Osteoblast (primary cell): Measurements from ENCODE around the gene PTH2. TPM values are rescaled to one million over a fixed set of nuclear protein-coding genes. Genes with fewer than 3 reads are reported as not detected.

Experiments
- DNase-seq: peaks from one replicate; pipeline ENCODE4 v3.0.0; 2011; ENCODE audit warnings: low spot score, mixed read lengths; ENCODE audit not compliant: insufficient read length; ENCODE audit errors: missing footprints
- H2AFZ ChIP-seq: 2 replicates; pipeline ENCODE4 v1.6.0; 2011; ENCODE audit warnings: mild to moderate bottlenecking, low read length
- H3K27ac ChIP-seq: 2 replicates; pipeline ENCODE4 v1.5.1; 2011; ENCODE audit warnings: mild to moderate bottlenecking, low read depth, low read length, moderate library complexity
- H3K27me3 ChIP-seq: 2 replicates; pipeline ENCODE4 v1.6.0; 2012; ENCODE audit warnings: mild to moderate bottlenecking, control low read depth, inconsistent platforms, low read length, moderate library complexity; ENCODE audit not compliant: insufficient read depth
- H3K36me3 ChIP-seq: 2 replicates; pipeline ENCODE4 v1.5.1; 2011; ENCODE audit warnings: mild to moderate bottlenecking, low read length, control low read depth, moderate library complexity; ENCODE audit not compliant: insufficient read depth
- H3K4me1 ChIP-seq: 2 replicates; pipeline ENCODE4 v1.5.1; 2011; ENCODE audit warnings: mild to moderate bottlenecking, low read length, control low read depth, moderate library complexity; ENCODE audit not compliant: insufficient read depth
- H3K4me2 ChIP-seq: 2 replicates; pipeline ENCODE4 v1.6.0; 2011; ENCODE audit warnings: mild to moderate bottlenecking, low read length; ENCODE audit not compliant: insufficient read depth
- H3K4me3 ChIP-seq: fragments of 200-600 bp; sonication (generic); 3 replicates; pipeline ENCODE4 v1.5.1; 2012; ENCODE audit warnings: mild to moderate bottlenecking, low read length, inconsistent platforms; ENCODE audit not compliant: insufficient read depth
- H3K79me2 ChIP-seq: 2 replicates; pipeline ENCODE4 v1.6.0; 2012; ENCODE audit warnings: mild to moderate bottlenecking, low read length, control low read depth, inconsistent platforms; ENCODE audit not compliant: insufficient read depth
- H3K9me3 ChIP-seq: 2 replicates; pipeline ENCODE4 v1.5.1; 2011; ENCODE audit warnings: low read depth, low read length, control low read depth
- H4K20me1 ChIP-seq: 2 replicates; pipeline ENCODE4 v1.6.0; 2012; ENCODE audit warnings: mild to moderate bottlenecking, low read length, control low read depth; ENCODE audit not compliant: insufficient read depth
- total RNA-seq: library from RNA; depleted of rRNA; stranded (reverse); fragments of >200 nt; gene quantifications from 2 replicates; pipeline ENCODE4 v1.2.3, GENCODE V29; 2012
- TF ChIP-seq, protein P1 (sequence below): IDR thresholded peaks from 2 replicates; pipeline ENCODE4 v1.5.1; 2011; ENCODE audit warnings: mild to moderate bottlenecking, low read depth, low read length, moderate library complexity; ENCODE audit errors: extremely low read depth

PTH2 gene
- total RNA-seq, 1 donor = not detected

DNA sequence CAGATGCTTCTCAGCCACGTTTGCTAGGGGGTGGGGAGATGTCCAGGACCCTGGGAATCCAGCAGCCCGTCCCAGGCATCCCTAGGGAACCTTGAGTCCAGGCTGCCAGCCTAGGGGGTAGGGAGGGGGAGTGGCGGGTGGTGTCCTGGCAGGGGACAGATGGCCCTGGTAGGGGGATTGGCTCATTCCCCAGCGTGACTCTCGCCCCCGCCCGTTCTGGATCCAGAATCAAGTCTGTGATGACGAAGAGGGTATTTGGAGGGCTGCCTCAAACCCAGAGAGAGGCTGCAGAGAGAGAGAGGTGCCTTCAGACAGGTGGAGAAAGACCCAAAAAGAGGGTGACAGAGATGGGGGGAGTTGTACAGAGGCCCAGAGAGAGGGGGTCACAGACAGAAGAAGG lies 14.0 kb upstream of the PTH2 start:
- no peaks in the 10 kb centered on the region for H4K20me1 ChIP-seq
- H2AFZ ChIP-seq = no peak overlapping the region
- H3K27me3 ChIP-seq = peaks cover 74% of the 10 kb centered on the region
- H3K9me3 ChIP-seq = no peaks in the 10 kb centered on the region
- peaks cover 8% of the 10 kb centered on the region for H3K4me1 ChIP-seq
- DNase-seq = peak; percentile 83
- H3K36me3 ChIP-seq = no peaks in the 10 kb centered on the region
- H3K4me2 ChIP-seq = no peak overlapping the region
- no peak overlapping the region for H3K27ac ChIP-seq
- TF ChIP-seq, protein P1, sequence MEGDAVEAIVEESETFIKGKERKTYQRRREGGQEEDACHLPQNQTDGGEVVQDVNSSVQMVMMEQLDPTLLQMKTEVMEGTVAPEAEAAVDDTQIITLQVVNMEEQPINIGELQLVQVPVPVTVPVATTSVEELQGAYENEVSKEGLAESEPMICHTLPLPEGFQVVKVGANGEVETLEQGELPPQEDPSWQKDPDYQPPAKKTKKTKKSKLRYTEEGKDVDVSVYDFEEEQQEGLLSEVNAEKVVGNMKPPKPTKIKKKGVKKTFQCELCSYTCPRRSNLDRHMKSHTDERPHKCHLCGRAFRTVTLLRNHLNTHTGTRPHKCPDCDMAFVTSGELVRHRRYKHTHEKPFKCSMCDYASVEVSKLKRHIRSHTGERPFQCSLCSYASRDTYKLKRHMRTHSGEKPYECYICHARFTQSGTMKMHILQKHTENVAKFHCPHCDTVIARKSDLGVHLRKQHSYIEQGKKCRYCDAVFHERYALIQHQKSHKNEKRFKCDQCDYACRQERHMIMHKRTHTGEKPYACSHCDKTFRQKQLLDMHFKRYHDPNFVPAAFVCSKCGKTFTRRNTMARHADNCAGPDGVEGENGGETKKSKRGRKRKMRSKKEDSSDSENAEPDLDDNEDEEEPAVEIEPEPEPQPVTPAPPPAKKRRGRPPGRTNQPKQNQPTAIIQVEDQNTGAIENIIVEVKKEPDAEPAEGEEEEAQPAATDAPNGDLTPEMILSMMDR = no peak
- H3K79me2 ChIP-seq = no peaks in the 10 kb centered on the region
- no peak overlapping the region for H3K4me3 ChIP-seq

DNA sequence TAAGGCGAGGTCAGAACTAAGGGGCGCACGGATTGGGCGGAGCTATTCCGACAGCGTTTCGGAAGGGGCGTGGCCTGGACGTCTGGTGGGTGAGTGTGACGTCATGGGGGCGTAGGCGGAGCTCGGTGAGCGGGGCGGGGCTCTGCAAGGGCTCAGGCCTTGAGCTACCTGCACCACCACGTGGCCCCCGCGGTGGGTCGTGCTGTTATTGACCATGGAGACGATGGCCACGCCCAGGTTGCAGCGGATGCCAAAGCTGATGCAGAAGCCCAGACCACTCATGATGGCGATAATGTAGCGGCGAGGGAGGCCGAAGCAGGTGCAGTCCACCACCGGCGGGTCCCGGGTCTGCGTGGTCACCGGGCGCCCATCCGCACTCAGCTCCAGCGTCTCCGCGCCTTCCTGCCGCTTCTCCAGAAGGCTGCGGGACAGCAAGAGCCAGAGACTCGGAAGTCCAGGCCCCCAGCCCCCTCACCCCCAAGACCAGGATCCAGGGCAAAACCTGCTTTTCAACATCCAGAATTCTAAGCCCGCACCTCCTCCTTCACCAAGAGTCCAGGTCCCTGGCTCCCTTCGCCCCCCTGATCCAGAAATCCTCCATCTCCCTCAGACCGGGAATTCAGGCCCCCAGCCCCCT lies 13.3 kb upstream of the PTH2 start:
- Histone ChIP-seq H3K79me2 (no peaks in the 10 kb centered on the region), H4K20me1 (no peaks in the 10 kb centered on the region), H2AFZ (no peak overlapping the region), H3K27me3 (peaks cover 74% of the 10 kb centered on the region), H3K4me3 (no peak overlapping the region), H3K36me3 (no peaks in the 10 kb centered on the region), H3K4me1 (peaks cover 3% of the 10 kb centered on the region), H3K27ac (no peak overlapping the region), H3K9me3 (no peaks in the 10 kb centered on the region), H3K4me2 (no peak overlapping the region)
- peak; percentile 69 for DNase-seq
- TF ChIP-seq, protein P1 = no peak

DNA sequence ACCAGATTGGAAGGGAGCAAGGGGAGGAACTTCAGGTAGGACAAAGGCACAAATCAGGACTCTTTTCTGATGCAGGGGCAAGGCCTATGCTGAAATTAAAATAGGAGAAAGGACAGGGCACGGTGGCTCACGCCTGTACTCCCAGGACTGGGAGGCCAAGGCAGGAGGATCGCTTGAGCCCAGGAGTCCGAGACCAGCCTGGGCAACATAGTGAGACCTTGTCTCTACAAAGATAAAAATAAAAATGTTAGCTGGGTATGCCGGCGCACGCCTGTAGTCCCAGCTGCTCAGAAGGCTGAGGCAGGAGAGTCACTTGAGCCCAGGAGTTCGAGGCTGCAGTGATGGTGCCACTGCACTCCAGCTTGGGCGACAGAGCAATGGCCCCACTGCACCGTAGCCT lies 12.4 kb upstream of the PTH2 start:
- TF ChIP-seq, protein P1 = no peak
- peaks cover 74% of the 10 kb centered on the region for H3K27me3 ChIP-seq
- no peak for DNase-seq

DNA sequence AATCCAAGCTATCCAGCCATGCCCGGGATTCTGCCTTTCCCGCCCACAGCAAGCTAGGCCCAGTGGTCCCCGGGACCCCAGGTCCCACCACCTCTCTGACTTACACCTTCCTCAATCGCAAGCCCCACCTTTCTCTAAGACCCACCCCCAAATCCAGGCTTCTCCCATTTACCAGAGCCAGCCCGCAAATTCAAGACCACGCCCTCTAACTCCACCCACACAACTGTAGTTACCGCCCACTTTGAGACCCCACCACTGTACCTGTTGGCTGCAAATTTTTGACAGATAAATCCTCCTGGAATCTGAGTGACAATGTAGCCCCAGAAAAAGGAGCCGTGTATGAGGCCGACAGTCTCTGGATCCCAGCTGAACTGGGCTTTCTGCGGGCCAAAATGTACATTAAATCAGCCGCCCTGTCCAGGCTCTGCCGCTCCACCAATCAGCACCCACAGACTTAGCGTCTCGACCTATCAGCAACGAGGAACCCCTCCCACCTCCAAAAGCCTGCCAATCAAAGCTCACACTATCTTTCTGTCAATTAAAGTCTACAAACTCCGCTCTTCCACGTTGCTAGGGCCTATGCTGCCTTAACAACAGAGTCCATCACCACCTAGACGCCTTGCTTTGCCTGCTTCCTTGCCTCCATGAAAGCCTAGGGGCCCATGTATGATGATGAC lies 11.8 kb upstream of the PTH2 start:
- Histone ChIP-seq H2AFZ (no peak overlapping the region), H3K27me3 (peaks cover 74% of the 10 kb centered on the region), H3K9me3 (no peaks in the 10 kb centered on the region), H3K4me1 (no peaks in the 10 kb centered on the region), H3K79me2 (no peaks in the 10 kb centered on the region), H3K27ac (no peak overlapping the region), H4K20me1 (no peaks in the 10 kb centered on the region), H3K36me3 (no peaks in the 10 kb centered on the region), H3K4me2 (no peak overlapping the region), H3K4me3 (no peak overlapping the region)
- peak; percentile 85 for DNase-seq
- TF ChIP-seq, protein P1 = no peak

More for the DNA sequence above, 12.4 kb upstream of the PTH2 start:
- no peaks in the 10 kb centered on the region for H3K9me3 ChIP-seq
- no peaks in the 10 kb centered on the region for H3K79me2 ChIP-seq
- H2AFZ ChIP-seq = no peak overlapping the region
- no peak overlapping the region for H3K27ac ChIP-seq
- H3K4me1 ChIP-seq = peaks cover 3% of the 10 kb centered on the region
- H3K4me2 ChIP-seq = no peak overlapping the region
- H3K36me3 ChIP-seq = no peaks in the 10 kb centered on the region
- H4K20me1 ChIP-seq = no peaks in the 10 kb centered on the region
- no peak overlapping the region for H3K4me3 ChIP-seq
